Renal cortical epithelial cell (primary cell): ENCODE results near the gene ABR. TPM values are rescaled to one million over a fixed set of nuclear protein-coding genes. Genes with fewer than 3 reads are reported as not detected.

Experiments used
- DNase-seq: peaks from one replicate; pipeline ENCODE4 v3.0.0-alpha.2; 2011; ENCODE audit warnings: low read depth
- total RNA-seq: library from RNA; depleted of rRNA; stranded (reverse); fragments of >200 nt; gene quantifications from 2 replicates; pipeline ENCODE4 v1.2.3, GENCODE V29; 2014

Gene ABR
- total RNA-seq, 1 donor from 2014 or later = 69.1 TPM

DNA sequence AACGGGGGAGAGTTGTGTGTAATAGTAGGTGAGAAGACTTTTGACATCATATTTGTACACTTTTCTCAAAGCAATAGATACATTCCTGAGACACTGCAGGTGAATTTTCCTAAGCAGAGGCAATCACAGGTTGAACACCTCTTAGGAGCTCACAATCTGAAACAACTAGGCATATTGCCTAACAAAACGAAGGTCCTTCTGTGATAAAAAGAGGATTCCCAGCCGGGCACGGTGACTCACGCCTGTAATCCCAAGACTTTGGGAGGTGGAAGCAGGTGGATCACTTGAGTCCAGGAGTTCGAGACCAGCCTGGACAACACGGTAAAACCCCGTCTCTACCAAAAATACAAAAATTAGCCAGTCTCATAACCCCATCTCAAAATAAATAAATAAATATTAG, 217.6 kb downstream of the ABR start:
- no peak for DNase-seq

DNA sequence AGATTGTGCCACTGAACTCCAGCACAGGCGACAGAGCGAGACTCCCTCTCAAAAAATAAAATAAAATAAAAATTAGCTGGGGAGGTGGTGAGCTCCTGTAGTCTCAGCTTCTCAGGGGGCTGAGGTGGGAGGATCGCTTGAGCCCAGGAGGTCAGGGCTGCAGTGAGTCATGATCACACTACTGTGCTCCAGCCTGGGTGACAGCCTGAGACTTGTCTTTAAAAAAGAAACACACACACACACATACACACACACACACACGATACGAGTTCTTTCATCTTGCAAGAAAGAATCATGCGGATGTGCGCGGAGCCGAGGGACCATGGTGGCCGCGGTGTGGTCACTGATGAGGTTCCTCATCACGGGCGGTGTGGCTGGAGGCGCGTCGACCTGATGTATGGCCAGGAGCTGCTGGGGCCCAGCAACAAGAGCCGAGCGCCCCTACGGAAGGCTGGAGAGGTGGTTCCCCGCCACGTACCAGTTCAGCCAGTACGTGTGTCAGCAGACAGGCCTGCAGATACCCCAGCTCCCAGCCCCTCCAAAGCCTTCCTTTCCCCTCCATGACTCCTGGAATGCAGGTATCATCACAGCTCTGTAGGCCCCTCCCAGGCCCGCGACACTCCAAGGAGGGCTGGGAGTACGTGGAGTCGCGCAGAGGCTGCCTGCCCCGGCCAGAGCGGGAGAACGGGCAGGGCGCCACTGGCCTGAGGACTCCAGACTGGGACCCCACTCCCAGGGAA, 220.9 kb downstream of the ABR start:
- DNase-seq = no peak

DNA sequence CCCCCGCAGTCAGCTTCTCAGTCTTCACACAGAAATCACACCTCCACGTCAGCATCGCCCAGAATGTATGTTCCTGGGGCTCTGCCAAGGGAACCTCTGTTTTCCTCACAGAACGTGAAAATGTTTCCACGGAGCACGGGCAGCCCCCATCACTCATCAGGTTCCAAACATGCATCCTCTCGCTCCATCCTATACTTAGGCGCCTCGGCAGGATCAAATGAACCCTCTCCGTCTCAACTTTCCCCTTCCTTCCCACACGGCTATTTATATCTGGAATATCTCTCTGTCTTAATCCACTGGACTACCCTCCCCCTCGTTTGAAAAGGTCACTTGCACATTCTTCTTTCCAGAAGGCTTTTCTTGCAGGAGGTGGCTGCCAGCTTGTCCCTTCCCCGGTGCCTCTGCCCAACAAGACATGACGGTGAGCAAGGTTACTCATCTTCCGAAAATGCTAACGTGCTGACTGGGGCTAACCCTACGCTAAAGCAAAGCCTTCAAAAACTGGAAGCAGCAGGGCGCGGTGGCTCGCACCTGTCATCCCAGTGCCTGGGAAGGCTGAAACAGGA, 221.8 kb downstream of the ABR start:
- DNase-seq = no peak

DNA sequence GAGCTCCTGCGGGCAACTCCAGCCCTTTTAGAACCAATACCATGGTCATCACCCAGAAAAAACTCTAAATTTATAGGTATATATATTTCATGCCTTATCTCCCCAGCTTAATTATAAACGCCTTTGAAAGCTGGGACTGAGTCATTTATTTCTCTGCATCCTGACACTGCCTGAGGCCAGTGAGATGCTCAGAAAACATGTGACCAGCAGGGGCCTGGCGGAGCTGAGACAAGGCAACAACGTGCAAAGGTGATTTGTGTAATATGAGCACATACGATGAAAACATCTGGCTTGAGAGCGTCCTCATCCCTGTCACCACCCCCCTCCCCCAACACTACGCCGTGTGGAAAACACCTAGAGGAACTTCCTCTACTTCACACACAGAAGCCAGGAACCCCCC, 222.9 kb downstream of the ABR start:
- DNase-seq = no peak

DNA sequence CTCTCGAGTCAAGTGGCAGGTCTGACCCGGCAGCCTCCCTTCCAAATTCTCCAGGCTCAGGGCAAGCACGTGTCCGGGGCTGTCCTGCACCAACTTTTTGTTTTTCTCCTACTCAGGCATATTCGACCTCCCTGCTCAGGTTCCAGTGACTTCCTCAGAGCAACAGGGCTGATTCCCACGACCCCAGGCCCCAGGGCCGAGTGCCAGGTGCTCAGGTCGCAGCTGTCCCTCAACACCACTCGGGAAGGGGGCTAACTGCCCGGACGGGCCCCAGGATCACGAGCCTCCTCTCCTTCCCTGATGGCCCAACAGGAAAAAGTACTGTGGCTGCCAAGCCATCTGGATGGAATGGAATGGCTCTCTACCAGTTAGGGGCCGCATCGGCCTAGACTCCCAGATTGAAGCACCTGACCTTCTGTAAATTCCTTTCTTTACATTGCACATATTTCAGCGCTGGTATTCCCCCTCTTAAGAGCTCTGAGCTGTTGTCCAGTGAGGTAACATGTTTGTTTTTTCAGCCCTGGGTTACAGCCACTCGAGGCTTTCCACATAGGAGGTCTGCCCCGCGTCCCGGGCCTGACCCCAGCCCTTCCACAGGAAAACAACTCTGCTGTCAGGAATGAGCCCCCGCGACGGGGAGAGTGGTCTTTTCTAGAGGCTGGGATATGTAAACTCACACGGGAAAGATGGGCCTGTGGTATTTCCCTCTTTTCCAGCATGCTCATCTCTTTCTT, 225.2 kb downstream of the ABR start:
- DNase-seq = peak; percentile 68

DNA sequence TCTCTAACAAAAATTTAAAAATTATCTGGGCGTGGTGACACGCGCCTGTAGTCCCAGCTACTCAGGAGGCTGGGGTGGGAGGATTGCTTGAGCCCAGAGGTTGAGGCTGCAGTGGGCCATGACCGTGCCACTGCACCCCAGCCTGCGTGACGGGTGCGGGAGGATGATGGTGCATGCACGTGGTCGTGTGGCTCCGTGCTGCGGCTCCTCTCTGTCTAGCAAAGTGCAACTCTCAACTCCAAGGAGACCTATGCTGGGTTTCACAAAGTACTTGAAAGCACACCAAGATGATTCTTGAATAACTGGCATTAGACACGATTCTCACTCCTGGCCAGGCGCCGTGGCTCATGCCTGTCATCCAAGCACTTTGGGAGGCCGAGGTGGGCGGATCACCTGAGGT, 226.0 kb downstream of the ABR start:
- no peak for DNase-seq

Other genes starting within 250 kb of the ABR start
- gene NXN, start 200.2 kb downstream of the ABR start, total RNA-seq = 25.5 and 57.7 TPM in 2 replicates
- 18.0 and 21.4 TPM in 2 replicates for gene TIMM22, start 182.9 kb downstream of the ABR start, total RNA-seq
- gene BHLHA9, start 90.5 kb upstream of the ABR start, total RNA-seq = not detected in 2 replicates
- not detected in 2 replicates for gene TRARG1, start 99.7 kb upstream of the ABR start, total RNA-seq
- gene YWHAE, start 220.2 kb upstream of the ABR start, total RNA-seq = 615 and 1,023 TPM in 2 replicates